Caco-2 (cell line): ENCODE data around the gene OLR1. TPM values are rescaled to one million over a fixed set of nuclear protein-coding genes. Genes with fewer than 3 reads are reported as not detected.

Experiments used
- BruUV-seq: library from RNA; stranded (reverse); fragments of 400-500 nt; replicated peaks from 2 replicates; lab custom pipeline; 2021; lab: Mats Ljungman, UMichigan
- CTCF ChIA-PET: fragments of 300-600 bp; sonication (Branson Sonifier 250); formaldehyde crosslinking; loops from one replicate; lab custom pipeline; 2022; ENCODE audit warnings: antibody characterized with exemption; lab: Charles Lee
- POLR2A ChIA-PET: fragments of 300-600 bp; sonication (Branson Sonifier 250); formaldehyde crosslinking; loops from one replicate; lab custom pipeline; 2022; ENCODE audit warnings: antibody characterized with exemption; lab: Charles Lee
- DNase-seq, 2 experiments: peaks; one replicate each; pipeline versions ENCODE4 v3.0.0 to v3.0.0-alpha.2; 2020 to 2022
- H3K27me3 ChIP-seq: replicated peaks from 2 replicates; pipeline ENCODE4 v1.6.0; 2011; ENCODE audit warnings: low read length; ENCODE audit not compliant: control insufficient read depth, insufficient read depth
- H3K36me3 ChIP-seq: 2 replicates; pipeline ENCODE4 v1.5.1; 2011; ENCODE audit warnings: low read length; ENCODE audit not compliant: control insufficient read depth, insufficient read depth
- H3K4me1 ChIP-seq: fragments of 250-450 bp; sonication (Bioruptor Pico); 2 replicates; pipeline ENCODE4 v1.5.1; 2020; ENCODE audit warnings: mild to moderate bottlenecking
- H3K4me3 ChIP-seq: 2 replicates; pipeline ENCODE4 v1.5.1; 2011; ENCODE audit warnings: low read depth, mild to moderate bottlenecking, control low read depth, low read length
- H3K9me3 ChIP-seq: fragments of 250-450 bp; sonication (Bioruptor Pico); 2 replicates; pipeline ENCODE4 v1.5.1; 2020; ENCODE audit warnings: mild to moderate bottlenecking, moderate library complexity
- H3K27ac Mint-ChIP-seq: one replicate; pipeline ENCODE4 v1.8.0; 2022; ENCODE audit warnings: mixed read lengths; ENCODE audit not compliant: unreplicated experiment
- H3K27me3 Mint-ChIP-seq: one replicate; pipeline ENCODE4 v1.8.0; 2022; ENCODE audit warnings: mixed read lengths; ENCODE audit not compliant: insufficient read depth, unreplicated experiment
- H3K36me3 Mint-ChIP-seq: one replicate; pipeline ENCODE4 v1.8.0; 2022; ENCODE audit warnings: mild to moderate bottlenecking, mixed read lengths; ENCODE audit not compliant: insufficient read depth, unreplicated experiment
- H3K4me1 Mint-ChIP-seq: one replicate; pipeline ENCODE4 v1.8.0; 2022; ENCODE audit warnings: low read depth, mixed read lengths; ENCODE audit not compliant: unreplicated experiment
- H3K4me3 Mint-ChIP-seq: one replicate; pipeline ENCODE4 v1.8.0; 2022; ENCODE audit warnings: mild to moderate bottlenecking, moderate library complexity, mixed read lengths; ENCODE audit not compliant: unreplicated experiment
- H3K9me3 Mint-ChIP-seq: one replicate; pipeline ENCODE4 v1.8.0; 2022; ENCODE audit warnings: mixed read lengths; ENCODE audit not compliant: unreplicated experiment
- intact Hi-C: fragments of 100-400 bp; cut with micrococcal nuclease; formaldehyde crosslinking; loops from one replicate; pipeline ENCODE4 v1.10.0; 2022; ENCODE audit not compliant: unreplicated experiment
- total RNA-seq: library from RNA; stranded (reverse); gene quantifications from 2 replicates; pipeline ENCODE4 v1.2.3, GENCODE V29; 2022
- TF ChIP-seq, protein P1 (sequence below), 2 experiments: fragments of 200-600 bp in 1 of 2; IDR thresholded peaks; 1 replicate in 1 of 2; 2 replicates in 1 of 2; pipeline versions ENCODE4 v1.5.1 to v1.8.0; 2011 to 2022; ENCODE audit warnings: antibody characterized with exemption in 1 of 2, control low read depth in 1 of 2, inconsistent platforms in 1 of 2, low read depth in 1 of 2, low read length in 1 of 2, mild to moderate bottlenecking in 1 of 2, moderate library complexity in 1 of 2; ENCODE audit not compliant: insufficient read depth in 1 of 2, severe bottlenecking in 1 of 2, unreplicated experiment in 1 of 2

The OLR1 gene
- total RNA-seq, 1 experiment from 2014 or later: 183 TPM

DNA sequence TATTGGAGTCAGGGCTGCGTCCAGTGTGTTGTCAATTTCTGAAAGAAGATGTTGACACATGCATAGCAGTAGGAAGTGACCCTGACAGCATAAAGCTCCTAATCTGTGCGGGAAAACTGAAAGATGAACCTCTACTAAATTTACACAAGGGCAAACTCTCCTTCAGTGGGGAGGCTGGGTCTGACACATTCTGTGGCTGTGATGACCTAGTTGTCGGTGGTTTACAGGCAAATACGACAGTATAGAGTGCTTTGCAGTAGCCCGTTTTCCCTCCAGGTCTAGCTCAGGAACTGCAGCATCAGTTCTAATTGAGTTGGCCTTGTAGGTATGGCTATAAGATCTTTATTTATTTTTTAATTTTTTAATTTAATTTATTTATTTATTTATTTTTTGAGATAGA is 25.9 kb upstream of the OLR1 start:
- DNase-seq: no peak
- Mint-ChIP-seq H3K9me3 (no peaks in the 10 kb centered on the region), H3K4me1 (peaks cover 16% of the 10 kb centered on the region), H3K4me3 (no peak overlapping the region), H3K36me3 (no peaks in the 10 kb centered on the region), H3K27me3 (no peaks in the 10 kb centered on the region), H3K27ac (no peak overlapping the region)
- POLR2A ChIA-PET: no interaction called here
- Histone ChIP-seq H3K4me1 (peaks cover 4% of the 10 kb centered on the region; the same call in 1 of the 2 replicates), H3K9me3 (no peaks in the 10 kb centered on the region), H3K4me3 (no peak overlapping the region), H3K27me3 (no peaks in the 10 kb centered on the region), H3K36me3 (no peaks in the 10 kb centered on the region)
- no TSS peak for BruUV-seq
- TF ChIP-seq, protein P1, sequence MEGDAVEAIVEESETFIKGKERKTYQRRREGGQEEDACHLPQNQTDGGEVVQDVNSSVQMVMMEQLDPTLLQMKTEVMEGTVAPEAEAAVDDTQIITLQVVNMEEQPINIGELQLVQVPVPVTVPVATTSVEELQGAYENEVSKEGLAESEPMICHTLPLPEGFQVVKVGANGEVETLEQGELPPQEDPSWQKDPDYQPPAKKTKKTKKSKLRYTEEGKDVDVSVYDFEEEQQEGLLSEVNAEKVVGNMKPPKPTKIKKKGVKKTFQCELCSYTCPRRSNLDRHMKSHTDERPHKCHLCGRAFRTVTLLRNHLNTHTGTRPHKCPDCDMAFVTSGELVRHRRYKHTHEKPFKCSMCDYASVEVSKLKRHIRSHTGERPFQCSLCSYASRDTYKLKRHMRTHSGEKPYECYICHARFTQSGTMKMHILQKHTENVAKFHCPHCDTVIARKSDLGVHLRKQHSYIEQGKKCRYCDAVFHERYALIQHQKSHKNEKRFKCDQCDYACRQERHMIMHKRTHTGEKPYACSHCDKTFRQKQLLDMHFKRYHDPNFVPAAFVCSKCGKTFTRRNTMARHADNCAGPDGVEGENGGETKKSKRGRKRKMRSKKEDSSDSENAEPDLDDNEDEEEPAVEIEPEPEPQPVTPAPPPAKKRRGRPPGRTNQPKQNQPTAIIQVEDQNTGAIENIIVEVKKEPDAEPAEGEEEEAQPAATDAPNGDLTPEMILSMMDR (IDR thresholded peaks at IDR 0.05; ENCODE audit: insufficient read depth in 1 of 2, low read depth in 1 of 2, low read length in 1 of 2, severe bottlenecking in 1 of 2, unreplicated experiment in 1 of 2): no peak
- intact Hi-C loops: no loop called here
- CTCF ChIA-PET: no interaction called here

GRCh38 chr12:10196210-10196609 is 24.3 kb upstream of the OLR1 start:
- TF ChIP-seq, protein P1 (IDR thresholded peaks at IDR 0.05; ENCODE audit: insufficient read depth in 1 of 2, low read depth in 1 of 2, low read length in 1 of 2, severe bottlenecking in 1 of 2, unreplicated experiment in 1 of 2): no peak
- ChIA-PET POLR2A (interaction anchor here (0.7 kb wide), 2 partner anchors 151 to 965 kb away, joined by 3 to 17 read pairs; no protein-coding TSS in a partner anchor), CTCF (no interaction called here)
- H3K36me3 ChIP-seq: no peaks in the 10 kb centered on the region
- Mint-ChIP-seq H3K36me3 (no peaks in the 10 kb centered on the region), H3K27ac (no peak overlapping the region), H3K9me3 (no peaks in the 10 kb centered on the region), H3K27me3 (no peaks in the 10 kb centered on the region), H3K4me1 (peaks cover 26% of the 10 kb centered on the region), H3K4me3 (no peak overlapping the region)
- no peaks in the 10 kb centered on the region for H3K27me3 ChIP-seq
- intact Hi-C loops: no loop called here
- no peaks in the 10 kb centered on the region for H3K9me3 ChIP-seq
- H3K4me1 ChIP-seq: peaks cover 15% of the 10 kb centered on the region
- no peak overlapping the region for H3K4me3 ChIP-seq
- no TSS peak for BruUV-seq
- no peak for DNase-seq

DNA sequence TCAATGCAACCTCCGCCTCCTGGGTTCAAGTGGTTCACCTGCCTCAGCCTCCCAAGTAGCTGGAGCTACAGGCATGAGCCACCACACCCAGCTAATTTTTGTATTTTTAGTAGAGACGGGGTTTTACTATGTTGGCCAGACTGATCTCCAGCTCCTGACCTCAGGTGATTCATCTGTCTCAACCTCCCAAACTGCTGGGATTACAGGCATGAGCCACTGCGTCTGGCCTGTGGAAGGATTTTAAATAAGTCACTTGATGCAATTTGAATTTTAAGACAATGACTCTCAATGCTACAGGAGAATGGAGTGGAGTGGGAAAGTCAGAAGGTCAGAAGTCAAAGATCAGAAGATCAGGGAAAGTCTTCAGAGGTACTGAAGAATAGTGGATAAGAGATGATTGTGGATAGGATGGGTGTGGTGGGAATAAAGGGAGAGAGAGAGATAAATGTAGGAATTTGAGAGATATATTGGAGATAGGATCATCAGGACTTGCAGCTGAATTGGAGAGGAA is 22.3 kb upstream of the OLR1 start:
- Histone ChIP-seq H3K27me3 (no peaks in the 10 kb centered on the region), H3K9me3 (no peaks in the 10 kb centered on the region), H3K4me3 (no peak overlapping the region), H3K4me1 (peaks cover 32% of the 10 kb centered on the region), H3K36me3 (no peaks in the 10 kb centered on the region)
- Mint-ChIP-seq H3K9me3 (no peaks in the 10 kb centered on the region), H3K4me1 (peaks cover 42% of the 10 kb centered on the region), H3K4me3 (no peak overlapping the region), H3K36me3 (peaks cover 5% of the 10 kb centered on the region), H3K27ac (no peak overlapping the region), H3K27me3 (no peaks in the 10 kb centered on the region)
- TF ChIP-seq, protein P1 (IDR thresholded peaks at IDR 0.05; ENCODE audit: insufficient read depth in 1 of 2, low read depth in 1 of 2, low read length in 1 of 2, severe bottlenecking in 1 of 2, unreplicated experiment in 1 of 2): no peak
- no TSS peak for BruUV-seq
- POLR2A ChIA-PET: interaction anchor here (0.6 kb wide), 1 partner anchor 19 kb away, joined by 3 read pairs; no protein-coding TSS in a partner anchor
- no peak for DNase-seq
- CTCF ChIA-PET: interaction anchor here (0.7 to 1.1 kb wide), 5 partner anchors 18 to 906 kb away, joined by 3 to 6 read pairs (median 3); partner anchors contain the start of gene CLEC12B
- intact Hi-C loops: no loop called here
